LoVo (cell line): ENCODE results near the gene FOXN4.
A peak's percentile ranks its signal among the peaks of the same experiment; 100 is the strongest.

Experiments used
- DNase-seq: peaks from one replicate; pipeline ENCODE4 v3.0.0-alpha.2; 2016; ENCODE audit warnings: low spot score

Gene FOXN4

GRCh38 chr12:109279525-109279924 is 29.6 kb downstream of the FOXN4 start:
- no peak for DNase-seq

- no peak for DNase-seq
Observed at GRCh38 chr12:109278912-109279311, 30.2 kb downstream of the FOXN4 start.

- no peak for DNase-seq
Observed at GRCh38 chr12:109277899-109278762, 31.0 kb downstream of the FOXN4 start.

GRCh38 chr12:109277255-109277898 is 31.7 kb downstream of the FOXN4 start:
- DNase-seq: no peak

- DNase-seq: no peak
Observed at GRCh38 chr12:109276160-109276559, 32.9 kb downstream of the FOXN4 start.

GRCh38 chr12:109275173-109275572 is 33.9 kb downstream of the FOXN4 start:
- no peak for DNase-seq

GRCh38 chr12:109274381-109274780 is 34.7 kb downstream of the FOXN4 start:
- no peak for DNase-seq

- DNase-seq: no peak
Observed at GRCh38 chr12:109273354-109273753, 35.7 kb downstream of the FOXN4 start.

GRCh38 chr12:109271418-109271817 is 37.7 kb downstream of the FOXN4 start:
- no peak for DNase-seq

- no peak for DNase-seq
Observed at GRCh38 chr12:109270494-109270893, 38.6 kb downstream of the FOXN4 start.

GRCh38 chr12:109269428-109269827 is 39.7 kb downstream of the FOXN4 start:
- DNase-seq: no peak

GRCh38 chr12:109268896-109269295 is 40.2 kb downstream of the FOXN4 start:
- no peak for DNase-seq

- DNase-seq: no peak
Observed at GRCh38 chr12:109267361-109267760, 41.7 kb downstream of the FOXN4 start.

- no peak for DNase-seq
Observed at GRCh38 chr12:109266106-109266879, 42.8 kb downstream of the FOXN4 start.

GRCh38 chr12:109264943-109265650 is 44.0 kb downstream of the FOXN4 start:
- DNase-seq: no peak

- DNase-seq: peak; percentile 91
Observed at GRCh38 chr12:109264095-109264942, 44.8 kb downstream of the FOXN4 start.

- DNase-seq: no peak
Observed at GRCh38 chr12:109263439-109263838, 45.6 kb downstream of the FOXN4 start.

GRCh38 chr12:109261939-109262338 is 47.1 kb downstream of the FOXN4 start:
- DNase-seq: no peak

GRCh38 chr12:109261087-109261486 is 48.0 kb downstream of the FOXN4 start:
- DNase-seq: no peak

- DNase-seq: no peak
Observed at GRCh38 chr12:109259545-109259895, 49.6 kb downstream of the FOXN4 start.
